Vagina (tissue), 2 donors: ENCODE results near the gene UCN2.
A peak's percentile ranks its signal among the peaks of the same experiment; 100 is the strongest.

Experiments used
- POLR2A ChIP-seq, 2 donors: fragments of 450-650 bp; IDR thresholded peaks; one replicate each; pipeline ENCODE4 v1.6.1; 2017; ENCODE audit warnings: antibody characterized with exemption in 2 of 2, mild to moderate bottlenecking in 2 of 2, moderate library complexity in 2 of 2
- POLR2AphosphoS5 ChIP-seq, 2 donors: sonication (generic); formaldehyde crosslinking; IDR thresholded peaks; one replicate each; pipeline ENCODE4 v1.9.0; 2017; ENCODE audit warnings: antibody characterized with exemption in 2 of 2, mild to moderate bottlenecking in 2 of 2, low read depth in 1 of 2; ENCODE audit not compliant: insufficient read depth in 1 of 2
- TF ChIP-seq, protein P1 (sequence below), 3 experiments: fragments of 450-650 bp in 2 of 3; fragments of 200-600 bp in 1 of 3; sonication (generic) in 1 of 3; IDR thresholded peaks; one replicate each; pipeline ENCODE4 v1.5.1; 2017 to 2019; ENCODE audit warnings: antibody characterized with exemption in 3 of 3, mild to moderate bottlenecking in 2 of 3, moderate library complexity in 2 of 3

DNA sequence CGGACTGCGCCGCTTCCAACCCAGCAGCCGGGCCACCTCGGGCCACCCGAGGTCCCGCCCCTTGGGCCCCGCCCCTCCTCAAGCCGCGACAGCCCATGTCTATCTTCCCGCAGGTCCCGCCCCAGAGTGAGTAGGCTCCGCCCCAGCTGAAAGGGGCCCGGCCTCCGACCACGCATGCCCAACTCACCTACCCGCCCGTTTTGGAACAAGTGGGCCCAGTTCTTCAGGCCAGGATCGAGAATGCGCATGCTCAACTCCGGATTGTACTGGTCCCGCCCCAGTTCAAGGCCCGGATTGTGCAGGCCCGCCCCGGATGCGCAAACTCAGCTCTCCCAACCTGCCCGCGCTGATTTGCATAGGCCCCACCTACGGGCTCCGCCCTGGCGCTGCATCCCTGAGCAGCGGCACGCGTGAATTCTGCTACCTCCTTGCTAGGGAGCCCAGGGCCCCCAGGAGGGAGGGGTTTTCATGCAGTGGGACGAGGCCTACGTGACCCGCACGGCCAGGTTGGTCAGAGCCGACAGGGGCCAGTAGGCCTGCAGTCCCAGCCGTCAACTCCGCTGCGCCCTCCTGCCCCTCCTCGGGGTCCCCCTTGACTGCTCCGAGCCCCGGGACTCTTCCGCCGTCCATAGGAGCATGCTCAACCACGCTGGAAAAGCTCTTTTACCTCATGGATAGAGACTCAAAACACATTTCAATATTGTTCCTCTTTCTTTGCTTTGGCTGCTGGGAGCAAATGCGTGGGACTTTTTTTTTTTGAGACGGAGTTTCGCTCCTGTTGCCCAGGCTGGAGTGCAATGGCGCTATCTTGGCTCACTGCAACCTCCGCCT, 6.6 kb downstream of the UCN2 start, which contains the start of gene PFKFB4:
- TF ChIP-seq, protein P1, sequence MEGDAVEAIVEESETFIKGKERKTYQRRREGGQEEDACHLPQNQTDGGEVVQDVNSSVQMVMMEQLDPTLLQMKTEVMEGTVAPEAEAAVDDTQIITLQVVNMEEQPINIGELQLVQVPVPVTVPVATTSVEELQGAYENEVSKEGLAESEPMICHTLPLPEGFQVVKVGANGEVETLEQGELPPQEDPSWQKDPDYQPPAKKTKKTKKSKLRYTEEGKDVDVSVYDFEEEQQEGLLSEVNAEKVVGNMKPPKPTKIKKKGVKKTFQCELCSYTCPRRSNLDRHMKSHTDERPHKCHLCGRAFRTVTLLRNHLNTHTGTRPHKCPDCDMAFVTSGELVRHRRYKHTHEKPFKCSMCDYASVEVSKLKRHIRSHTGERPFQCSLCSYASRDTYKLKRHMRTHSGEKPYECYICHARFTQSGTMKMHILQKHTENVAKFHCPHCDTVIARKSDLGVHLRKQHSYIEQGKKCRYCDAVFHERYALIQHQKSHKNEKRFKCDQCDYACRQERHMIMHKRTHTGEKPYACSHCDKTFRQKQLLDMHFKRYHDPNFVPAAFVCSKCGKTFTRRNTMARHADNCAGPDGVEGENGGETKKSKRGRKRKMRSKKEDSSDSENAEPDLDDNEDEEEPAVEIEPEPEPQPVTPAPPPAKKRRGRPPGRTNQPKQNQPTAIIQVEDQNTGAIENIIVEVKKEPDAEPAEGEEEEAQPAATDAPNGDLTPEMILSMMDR (IDR thresholded peaks at IDR 0.05), result no peak
- TF ChIP-seq POLR2AphosphoS5 (IDR thresholded peaks at IDR 0.05; ENCODE audit: insufficient read depth in 1 of 2, low read depth in 1 of 2), result peak; percentile 85 to 95
- TF ChIP-seq POLR2A (IDR thresholded peaks at IDR 0.05), result no peak
